ENCODE results near the gene DELE1. TPM values are rescaled to one million over a fixed set of nuclear protein-coding genes. Genes with fewer than 3 reads are reported as not detected.
A peak's percentile ranks its signal among the peaks of the same experiment; 100 is the strongest.

DELE1 gene
- total RNA-seq (10 to 100 TPM; 89.8 to 97.1 TPM), polyA plus RNA-seq (10 to 100 TPM; 28.2 to 33.5 (median 31.4) TPM), total RNA-seq (57.8 to 166 (median 91.0) reads per million in 6 experiments)

- Mint-ChIP-seq H3K4me1 (peaks cover 20 to 37% (median 29%) of the 10 kb centered on the region in 4 donors), H3K4me3 (peak within 1 kb of the TSS; percentile 88 to 96 (median 94)), H3K27ac (peak within 1 kb of the TSS; percentile 93 to 98 (median 98)), H3K36me3 (peaks cover 1 to 37% (median 14%) of the 10 kb centered on the region in 3 donors), H3K9me3 (no peaks in the 10 kb centered on the region), H3K27me3 (no peaks in the 10 kb centered on the region)
- ATAC-seq (peak; percentile 95 to 97), DNase-seq (peak; percentile 75 to 93 (median 88))
- POLR2A ChIA-PET: interaction anchor here (0.7 to 2.5 kb wide), 20 partner anchors 9 to 306 kb away, joined by 3 to 30 read pairs (median 5); partner anchors contain the start of genes ARAP3, DIAPH1, FCHSD1 and HDAC3
Measured at GRCh38 chr5:141923448-141924313, at the start of gene DELE1. DELE1 (plus strand) TSS chr5:141923871; CDS start chr5:141923942, 71 bp downstream.

GRCh38 chr5:141873933-141874261, 49.8 kb upstream of the DELE1 start:
- peaks cover 9 to 29% (median 25%) of the 10 kb centered on the region in 4 donors for H3K4me1 Mint-ChIP-seq
- H3K4me3 Mint-ChIP-seq: no peak overlapping the region
- H3K9me3 Mint-ChIP-seq: no peaks in the 10 kb centered on the region
- no peak for DNase-seq
- POLR2A ChIA-PET: no interaction called here
- peaks cover 36 to 84% (median 55%) of the 10 kb centered on the region in 5 donors for H3K27me3 Mint-ChIP-seq
- H3K27ac Mint-ChIP-seq: no peak overlapping the region
- ATAC-seq: no peak
- no peaks in the 10 kb centered on the region for H3K36me3 Mint-ChIP-seq

- DNase-seq: no peak
- no peak overlapping the region for H3K4me3 Mint-ChIP-seq
- H3K27me3 Mint-ChIP-seq: peaks cover 40 to 89% (median 60%) of the 10 kb centered on the region in 5 donors
- H3K27ac Mint-ChIP-seq: peak overlapping the region in 1 of 10 donors; percentile 57
- H3K4me1 Mint-ChIP-seq: peaks cover 13 to 34% (median 29%) of the 10 kb centered on the region in 4 donors
- H3K9me3 Mint-ChIP-seq: no peaks in the 10 kb centered on the region
- POLR2A ChIA-PET: no interaction called here
- no peaks in the 10 kb centered on the region for H3K36me3 Mint-ChIP-seq
- no peak for ATAC-seq
Measured at GRCh38 chr5:141874262-141874964, 49.3 kb upstream of the DELE1 start.

GRCh38 chr5:141875022-141875740, 48.5 kb upstream of the DELE1 start:
- Mint-ChIP-seq H3K4me3 (peak overlapping the region in 8 of 10 donors; percentile 11 to 76 (median 24)), H3K4me1 (peaks cover 13 to 38% (median 29%) of the 10 kb centered on the region in 4 donors), H3K36me3 (no peaks in the 10 kb centered on the region), H3K9me3 (no peaks in the 10 kb centered on the region), H3K27ac (no peak overlapping the region), H3K27me3 (peaks cover 42 to 89% (median 61%) of the 10 kb centered on the region in 5 donors)
- no peak for ATAC-seq
- DNase-seq: no peak
- POLR2A ChIA-PET: no interaction called here

- no peak for ATAC-seq
Measured at GRCh38 chr5:141875795-141876627, 47.7 kb upstream of the DELE1 start.

GRCh38 chr5:141876628-141877355, 46.9 kb upstream of the DELE1 start:
- POLR2A ChIA-PET: interaction anchor here (0.8 to 2.6 kb wide), 3 partner anchors 27 to 84 kb away, joined by 4 to 17 read pairs (median 4); no protein-coding TSS in a partner anchor
- Mint-ChIP-seq H3K27ac (peak overlapping the region in 3 of 10 donors; percentile 13 to 30 (median 15)), H3K27me3 (peaks cover 45 to 89% (median 66%) of the 10 kb centered on the region in 5 donors), H3K4me3 (peak overlapping the region; percentile 44 to 84 (median 73)), H3K36me3 (no peaks in the 10 kb centered on the region), H3K9me3 (no peaks in the 10 kb centered on the region), H3K4me1 (peaks cover 13 to 38% (median 29%) of the 10 kb centered on the region in 4 donors)
- ATAC-seq: no peak
- peak in 1 of 10 donors; percentile 17 for DNase-seq

More at GRCh38 chr5:141875795-141876627, 47.7 kb upstream of the DELE1 start:
- Mint-ChIP-seq H3K27me3 (peaks cover 40 to 89% (median 63%) of the 10 kb centered on the region in 5 donors), H3K4me3 (peak overlapping the region in 7 of 10 donors; percentile 23 to 79 (median 69)), H3K9me3 (no peaks in the 10 kb centered on the region), H3K4me1 (peaks cover 13 to 38% (median 29%) of the 10 kb centered on the region in 4 donors), H3K27ac (no peak overlapping the region), H3K36me3 (no peaks in the 10 kb centered on the region)
- no peak for DNase-seq
- POLR2A ChIA-PET: interaction anchor here (0.8 to 1.9 kb wide), 2 partner anchors 70 to 85 kb away, joined by 4 read pairs; no protein-coding TSS in a partner anchor

GRCh38 chr5:141877356-141878185, 46.1 kb upstream of the DELE1 start:
- Mint-ChIP-seq H3K36me3 (no peaks in the 10 kb centered on the region), H3K9me3 (no peaks in the 10 kb centered on the region), H3K4me3 (peak overlapping the region; percentile 44 to 84 (median 73)), H3K4me1 (peaks cover 18 to 42% (median 29%) of the 10 kb centered on the region in 4 donors), H3K27ac (peak overlapping the region in 3 of 10 donors; percentile 13 to 30 (median 15)), H3K27me3 (peaks cover 45 to 89% (median 71%) of the 10 kb centered on the region in 5 donors)
- no peak for ATAC-seq
- POLR2A ChIA-PET: interaction anchor here (1.2 to 4.0 kb wide), 7 partner anchors 28 to 213 kb away, joined by 3 to 25 read pairs (median 5); no protein-coding TSS in a partner anchor
- DNase-seq: peak in 3 of 10 donors; percentile 24 to 35 (median 27)

GRCh38 chr5:141878186-141878710, 45.4 kb upstream of the DELE1 start, which contains the start of gene PCDH1:
PCDH1 (minus strand) TSS chr5:141878410; CDS start chr5:141878262, 148 bp downstream.
- POLR2A ChIA-PET: interaction anchor here (0.6 to 4.0 kb wide), 12 partner anchors 28 to 214 kb away, joined by 3 to 25 read pairs (median 5); partner anchors contain the start of gene DELE1
- peaks cover 44 to 90% (median 69%) of the 10 kb centered on the region in 5 donors for H3K27me3 Mint-ChIP-seq
- ATAC-seq (peak; percentile 21 to 46), DNase-seq (peak in 4 of 10 donors; percentile 15 to 38 (median 28))
- H3K4me1 Mint-ChIP-seq: peaks cover 19 to 44% (median 29%) of the 10 kb centered on the region in 4 donors
- H3K4me3 Mint-ChIP-seq: peak within 1 kb of the TSS; percentile 80 to 97 (median 82)
- H3K27ac Mint-ChIP-seq: peak within 1 kb of the TSS in 9 of 10 donors; percentile 2 to 90 (median 30)
- no peaks in the 10 kb centered on the region for H3K9me3 Mint-ChIP-seq
- no peaks in the 10 kb centered on the region for H3K36me3 Mint-ChIP-seq

GRCh38 chr5:141878711-141879425, 44.8 kb upstream of the DELE1 start:
- no peaks in the 10 kb centered on the region for H3K9me3 Mint-ChIP-seq
- peaks cover 21 to 48% (median 31%) of the 10 kb centered on the region in 4 donors for H3K4me1 Mint-ChIP-seq
- ATAC-seq (peak; percentile 85 to 90), DNase-seq (peak; percentile 74 to 95 (median 88))
- POLR2A ChIA-PET: interaction anchor here (0.6 to 4.0 kb wide), 13 partner anchors 11 to 216 kb away, joined by 3 to 25 read pairs (median 5); partner anchors contain the start of gene DELE1
- H3K36me3 Mint-ChIP-seq: no peaks in the 10 kb centered on the region
- peaks cover 42 to 90% (median 69%) of the 10 kb centered on the region in 5 donors for H3K27me3 Mint-ChIP-seq
- H3K4me3 Mint-ChIP-seq: peak overlapping the region; percentile 80 to 97 (median 82)
- H3K27ac Mint-ChIP-seq: peak overlapping the region in 8 of 10 donors; percentile 0 to 90 (median 36)

Data from naive thymus-derived CD8-positive, alpha-beta T cell (primary cell).